ENCODE measurements around the gene ASAH2.

- TF ChIP-seq POLR2AphosphoS5 (IDR thresholded peaks at IDR 0.05; ENCODE audit: borderline replicate concordance, low read depth, low read length) (no peak), EZH2 (IDR thresholded peaks at IDR 0.05) (no peak), FOXP2 (optimal IDR thresholded peaks at IDR 0.05; ENCODE audit: control extremely low read depth, extremely low read length, insufficient read depth) (no peak)
Observed at GRCh38 chr10:50211670-50212069, 39.6 kb downstream of the ASAH2 start.

Data from SK-N-MC (cell line).